ENCODE data around the gene FMN2.

GRCh38 chr1:240287722-240288121 is 196.0 kb downstream of the FMN2 start:
- TF ChIP-seq CTCF (IDR thresholded peaks at IDR 0.05) (no peak), POLR2A (IDR thresholded peaks at IDR 0.05) (no peak)

Data from lower leg skin (tissue), 3 donors.